Measurements from ENCODE around the gene UNC13B. TPM values are rescaled to one million over a fixed set of nuclear protein-coding genes. Genes with fewer than 3 reads are reported as not detected.
A peak's percentile ranks its signal among the peaks of the same experiment; 100 is the strongest.

Gene UNC13B
- total and polyA plus RNA-seq, 2 of the 13 experiments (the other 11 are each of a cell fraction or from before 2014, with no cell fraction given): 14.0 to 18.3 TPM

DNA sequence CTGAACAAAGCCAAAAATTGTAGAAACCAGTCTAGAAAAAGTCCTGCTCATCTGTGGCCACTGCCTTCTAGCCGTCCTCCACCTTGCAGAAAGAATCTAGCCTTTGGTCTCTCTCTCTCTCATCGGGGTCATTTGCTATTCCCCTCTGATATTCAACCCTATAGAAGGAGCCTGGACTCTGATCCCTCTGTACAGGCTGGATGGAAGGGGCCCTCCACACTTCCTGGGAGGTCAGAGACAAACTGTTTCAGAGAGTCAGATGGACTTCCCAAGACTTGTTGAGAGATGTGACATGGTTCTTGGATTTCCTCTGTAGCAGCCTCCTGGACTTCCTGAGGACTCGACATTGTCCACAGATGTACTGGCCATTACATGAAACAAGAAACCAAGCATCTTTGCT, 243.1 kb downstream of the UNC13B start:
- TF ChIP-seq ZNF264 (CRISPR knock-in tag; IDR thresholded peaks at IDR 0.05) (peak; percentile 74; the same call in 1 of the 2 replicates), HNF4A (CRISPR knock-in tag; IDR thresholded peaks at IDR 0.05) (peak; percentile 16; the same call in 1 of the 2 replicates), HBP1 (CRISPR knock-in tag; IDR thresholded peaks at IDR 0.05; ENCODE audit: low read depth) (no peak), MXD3 (CRISPR knock-in tag; IDR thresholded peaks at IDR 0.05) (no peak), HNF4G (IDR thresholded peaks at IDR 0.05; ENCODE audit: borderline replicate concordance, low read depth, low read length) (0 out of 2 replicates have a peak, but pooled peaks have one; percentile 9), HNF4G (CRISPR knock-in tag; IDR thresholded peaks at IDR 0.05; ENCODE audit: borderline replicate concordance, low read depth) (no peak), TBP (CRISPR knock-in tag; IDR thresholded peaks at IDR 0.05) (no peak), DR1 (CRISPR knock-in tag; IDR thresholded peaks at IDR 0.05) (no peak), ZNF674 (CRISPR knock-in tag; IDR thresholded peaks at IDR 0.05; ENCODE audit: low read depth) (no peak)
- peak; percentile 62 for ATAC-seq
- Histone ChIP-seq H4K20me1 (ENCODE audit: insufficient read depth, low read length) (no peaks in the 10 kb centered on the region), H3K79me2 (ENCODE audit: insufficient read depth, low read length) (no peaks in the 10 kb centered on the region), H2AFZ (ENCODE audit: low read length) (no peak overlapping the region), H3K27me3 (ENCODE audit: control insufficient read depth in 1 of 2, insufficient read depth in 2 of 2, low read length in 2 of 2) (no peaks in the 10 kb centered on the region), H3K27ac (ENCODE audit: extremely low read length, insufficient read depth, low read length) (no peak overlapping the region), H3K4me3 (replicated peaks in 1 of 3; ENCODE audit: insufficient read depth in 1 of 3, low read depth in 2 of 3, low read length in 3 of 3) (no peak overlapping the region), H3K36me3 (replicated peaks in 1 of 2; ENCODE audit: control insufficient read depth in 1 of 2, insufficient read depth in 2 of 2, low read length in 2 of 2) (peaks cover under 1 to 6% of the 10 kb centered on the region in 2 experiments; a peak in 4 of 5 replicates), H3K4me2 (ENCODE audit: low read depth, low read length) (peak overlapping the region; percentile 34; the same call in 1 of the 2 replicates), H3K4me1 (ENCODE audit: insufficient read depth, low read length) (peaks cover 17% of the 10 kb centered on the region), H3K9ac (ENCODE audit: insufficient read depth, low read depth, low read length) (no peak overlapping the region), H3K9me3 (ENCODE audit: low read length) (no peaks in the 10 kb centered on the region)
- BruUV-seq (replicated peaks): no TSS peak
- POLR2A ChIA-PET: no interaction called here
- no peak for FAIRE-seq
- 74% methylated on average over 3 of the region's 3 CpGs for WGBS (ENCODE audit: low lambda C conversion rate)
- CTCF ChIA-PET (ENCODE audit: low intra/inter-chr PET ratio, low total read pairs): no interaction called here
- in situ Hi-C loops (cut with HindIII; ENCODE audit: extremely low pct_ligation_motif_present, low pct_unique_long_range_greater_than_20kb): no loop called here
- no peak for DNase-seq (ENCODE audit: low spot score)
- intact Hi-C loops (cut with micrococcal nuclease; ENCODE audit: unreplicated experiment): no loop called here
